Mucosa of rectum (tissue), 2 donors: ENCODE data around the gene OR52N1.

Source experiments
- H3K27ac ChIP-seq, 2 donors: one replicate each; pipeline ENCODE4 v1.7.0; 2013; ENCODE audit warnings: inconsistent platforms in 2 of 2, low read depth in 2 of 2, low read length in 2 of 2
- H3K27me3 ChIP-seq, 2 donors: one replicate each; pipeline ENCODE4 v1.7.0; 2013; ENCODE audit warnings: low read length in 2 of 2; ENCODE audit not compliant: control insufficient read depth in 2 of 2, insufficient read depth in 2 of 2
- H3K36me3 ChIP-seq, 2 donors: one replicate each; pipeline ENCODE4 v1.7.0; 2013; ENCODE audit warnings: low read length in 2 of 2; ENCODE audit not compliant: control insufficient read depth in 2 of 2, insufficient read depth in 2 of 2
- H3K4me1 ChIP-seq, 2 donors: one replicate each; pipeline ENCODE4 v1.7.0; 2013; ENCODE audit warnings: low read length in 2 of 2, mild to moderate bottlenecking in 1 of 2; ENCODE audit not compliant: control insufficient read depth in 2 of 2, insufficient read depth in 2 of 2
- H3K4me3 ChIP-seq, 2 donors: one replicate each; pipeline ENCODE4 v1.7.0; 2013; ENCODE audit warnings: low read length in 2 of 2
- H3K9ac ChIP-seq, 2 donors: one replicate each; pipeline ENCODE4 v1.7.0; 2013; ENCODE audit warnings: low read length in 2 of 2, low read depth in 1 of 2, mild to moderate bottlenecking in 1 of 2
- H3K9me3 ChIP-seq, 2 donors: one replicate each; pipeline ENCODE4 v1.7.0; 2013; ENCODE audit warnings: low read length in 2 of 2; ENCODE audit not compliant: control insufficient read depth in 2 of 2
- donor health status: healthy.
- donor health status: Normal muscosa, but diverticular disease.

The OR52N1 gene

GRCh38 chr11:5803982-5804381, 12.9 kb upstream of the OR52N1 start:
- Histone ChIP-seq H3K27ac (no peak overlapping the region), H3K9me3 (no peaks in the 10 kb centered on the region), H3K36me3 (no peaks in the 10 kb centered on the region), H3K27me3 (no peaks in the 10 kb centered on the region), H3K9ac (no peak overlapping the region), H3K4me1 (no peaks in the 10 kb centered on the region), H3K4me3 (no peak overlapping the region)

GRCh38 chr11:5796541-5796940, 5.5 kb upstream of the OR52N1 start:
- H3K9me3 ChIP-seq = no peaks in the 10 kb centered on the region

DNA sequence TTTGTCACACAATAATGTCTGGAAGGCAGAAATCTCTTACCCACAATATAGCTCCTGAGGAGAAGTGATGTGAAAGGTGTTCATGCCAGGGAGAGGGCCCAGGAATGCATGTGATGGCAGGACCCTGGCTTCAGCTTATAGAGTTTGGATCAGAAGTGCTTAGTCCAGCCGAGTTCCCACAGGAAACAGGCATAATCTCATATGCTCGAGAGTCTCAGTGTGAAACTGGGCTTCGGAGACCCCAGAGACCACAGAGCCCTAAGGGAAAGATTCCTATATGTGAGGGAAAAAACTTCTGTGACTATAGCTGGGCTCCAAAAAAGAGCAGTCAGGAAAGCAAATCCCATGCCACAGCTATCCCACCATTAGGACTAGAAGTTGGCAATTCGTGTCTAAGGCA, 7.8 kb downstream of the OR52N1 start, which contains the start of gene OR52N5:
Gene OR52N5, minus strand, starts transcription at position 101 of the 400 bp plus-strand sequence. CDS start 4,721 bp downstream, outside the sequence.
- no peak within 1 kb of the TSS for H3K27ac ChIP-seq
- H3K9ac ChIP-seq = no peak within 1 kb of the TSS
- H3K27me3 ChIP-seq = no peaks in the 10 kb centered on the region
- no peak within 1 kb of the TSS for H3K4me3 ChIP-seq
- H3K4me1 ChIP-seq = no peaks in the 10 kb centered on the region
- no peaks in the 10 kb centered on the region for H3K9me3 ChIP-seq
- H3K36me3 ChIP-seq = no peaks in the 10 kb centered on the region

More at GRCh38 chr11:5796541-5796940, 5.5 kb upstream of the OR52N1 start:
- Histone ChIP-seq H3K9ac (no peak overlapping the region), H3K27me3 (no peaks in the 10 kb centered on the region), H3K36me3 (no peaks in the 10 kb centered on the region), H3K4me1 (no peaks in the 10 kb centered on the region), H3K27ac (no peak overlapping the region), H3K4me3 (no peak overlapping the region)

- Histone ChIP-seq H3K4me3 (no peak overlapping the region), H3K4me1 (no peaks in the 10 kb centered on the region), H3K9me3 (no peaks in the 10 kb centered on the region), H3K36me3 (no peaks in the 10 kb centered on the region), H3K27me3 (no peaks in the 10 kb centered on the region), H3K9ac (no peak overlapping the region), H3K27ac (no peak overlapping the region)
These were observed 24.0 kb downstream of the OR52N1 start for GRCh38 chr11:5767056-5767455.

- Histone ChIP-seq H3K4me1 (no peaks in the 10 kb centered on the region), H3K27me3 (no peaks in the 10 kb centered on the region), H3K9ac (no peak within 1 kb of the TSS), H3K36me3 (no peaks in the 10 kb centered on the region), H3K9me3 (no peaks in the 10 kb centered on the region), H3K4me3 (no peak within 1 kb of the TSS), H3K27ac (no peak within 1 kb of the TSS)
These were observed 37.1 kb downstream of the OR52N1 start, which contains the start of gene OR52N4 for GRCh38 chr11:5753943-5754342. OR52N4 (plus strand) TSS chr11:5754243; CDS start chr11:5754741, 498 bp downstream.

DNA sequence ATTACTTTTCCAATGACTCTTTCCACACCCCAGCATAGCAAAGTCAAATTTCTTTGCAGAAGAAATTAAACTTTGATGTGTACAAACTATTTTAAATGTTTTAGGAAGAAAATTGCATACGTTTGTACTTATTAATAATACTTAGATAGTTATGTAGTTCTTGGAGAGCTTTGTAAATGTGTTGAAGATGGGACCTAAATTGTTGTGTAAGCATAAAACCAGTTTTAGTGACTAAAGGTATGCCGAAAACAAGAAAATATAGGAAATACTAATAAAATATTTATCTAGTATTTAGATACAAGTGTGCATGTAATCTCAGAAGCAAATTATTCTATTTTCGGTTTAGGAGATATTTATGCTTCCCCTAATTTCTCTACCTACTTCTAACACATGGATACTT, 41.2 kb downstream of the OR52N1 start:
- H3K36me3 ChIP-seq = no peaks in the 10 kb centered on the region
- no peak overlapping the region for H3K27ac ChIP-seq
- no peaks in the 10 kb centered on the region for H3K27me3 ChIP-seq
- no peak overlapping the region for H3K4me3 ChIP-seq
- no peaks in the 10 kb centered on the region for H3K4me1 ChIP-seq
- H3K9ac ChIP-seq = no peak overlapping the region
- no peaks in the 10 kb centered on the region for H3K9me3 ChIP-seq

- Histone ChIP-seq H3K36me3 (no peaks in the 10 kb centered on the region), H3K9me3 (no peaks in the 10 kb centered on the region), H3K4me3 (no peak overlapping the region), H3K9ac (no peak overlapping the region), H3K27me3 (no peaks in the 10 kb centered on the region), H3K27ac (no peak overlapping the region), H3K4me1 (no peaks in the 10 kb centered on the region)
These were observed 44.5 kb downstream of the OR52N1 start for GRCh38 chr11:5746614-5747013.

DNA sequence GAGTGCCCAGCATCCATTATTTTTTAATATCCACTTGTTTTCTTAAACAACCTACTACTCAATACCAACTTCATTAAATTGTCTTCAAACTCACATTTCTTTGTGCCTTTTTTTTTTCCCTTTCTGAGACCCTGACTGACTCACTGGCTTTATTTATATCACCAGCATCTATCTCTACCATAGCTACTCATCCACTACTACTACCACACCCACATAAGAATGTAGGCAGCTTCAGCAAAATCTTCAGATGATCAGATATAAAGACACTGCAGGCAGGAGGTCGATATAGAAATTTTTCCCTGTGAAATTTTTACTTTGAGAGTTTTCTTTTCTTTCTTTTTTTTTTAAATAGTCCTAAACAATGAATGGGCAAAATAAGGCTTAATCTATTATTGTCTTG, 52.6 kb downstream of the OR52N1 start:
- Histone ChIP-seq H3K4me3 (no peak overlapping the region), H3K27me3 (no peaks in the 10 kb centered on the region), H3K4me1 (no peaks in the 10 kb centered on the region), H3K27ac (no peak overlapping the region), H3K9ac (no peak overlapping the region), H3K36me3 (no peaks in the 10 kb centered on the region), H3K9me3 (no peaks in the 10 kb centered on the region)

GRCh38 chr11:5737670-5738392, 53.2 kb downstream of the OR52N1 start:
- Histone ChIP-seq H3K9me3 (no peaks in the 10 kb centered on the region), H3K36me3 (no peaks in the 10 kb centered on the region), H3K4me3 (no peak overlapping the region), H3K27me3 (no peaks in the 10 kb centered on the region), H3K4me1 (no peaks in the 10 kb centered on the region), H3K9ac (no peak overlapping the region), H3K27ac (no peak overlapping the region)

- Histone ChIP-seq H3K4me1 (no peaks in the 10 kb centered on the region), H3K27me3 (no peaks in the 10 kb centered on the region), H3K27ac (no peak overlapping the region), H3K36me3 (no peaks in the 10 kb centered on the region), H3K9me3 (no peaks in the 10 kb centered on the region), H3K4me3 (no peak overlapping the region), H3K9ac (no peak overlapping the region)
These were observed 54.0 kb downstream of the OR52N1 start for GRCh38 chr11:5737091-5737490.
